Activated naive CD8-positive, alpha-beta T cell (primary cell): ENCODE data around the gene SLAIN2.

Source experiments
- H3K27ac Mint-ChIP-seq: one replicate; pipeline ENCODE4 v1.8.0; 2021; ENCODE audit warnings: mixed read lengths
- H3K27me3 Mint-ChIP-seq: one replicate; pipeline ENCODE4 v1.8.0; 2021; ENCODE audit warnings: mixed read lengths
- H3K36me3 Mint-ChIP-seq: one replicate; pipeline ENCODE4 v1.8.0; 2021; ENCODE audit warnings: mixed read lengths
- H3K4me1 Mint-ChIP-seq: one replicate; pipeline ENCODE4 v1.8.0; 2021; ENCODE audit warnings: low read depth, mixed read lengths
- H3K4me3 Mint-ChIP-seq: one replicate; pipeline ENCODE4 v1.8.0; 2021; ENCODE audit warnings: mild to moderate bottlenecking, mixed read lengths
- H3K9me3 Mint-ChIP-seq: one replicate; pipeline ENCODE4 v1.8.0; 2021; ENCODE audit warnings: low read depth, mixed read lengths

The SLAIN2 gene

GRCh38 chr4:48372272-48372671, 30.9 kb downstream of the SLAIN2 start:
- H3K27me3 Mint-ChIP-seq, result no peaks in the 10 kb centered on the region
- peaks cover 17% of the 10 kb centered on the region for H3K36me3 Mint-ChIP-seq
- H3K4me3 Mint-ChIP-seq, result no peak overlapping the region
- H3K9me3 Mint-ChIP-seq, result no peaks in the 10 kb centered on the region
- no peak overlapping the region for H3K27ac Mint-ChIP-seq
- H3K4me1 Mint-ChIP-seq, result peaks cover 50% of the 10 kb centered on the region

GRCh38 chr4:48375651-48376304, 34.4 kb downstream of the SLAIN2 start:
- Mint-ChIP-seq H3K27ac (no peak overlapping the region), H3K9me3 (no peaks in the 10 kb centered on the region), H3K4me3 (no peak overlapping the region), H3K36me3 (peaks cover 18% of the 10 kb centered on the region), H3K4me1 (peaks cover 23% of the 10 kb centered on the region), H3K27me3 (no peaks in the 10 kb centered on the region)

GRCh38 chr4:48379587-48380180, 38.4 kb downstream of the SLAIN2 start:
- H3K36me3 Mint-ChIP-seq, result peaks cover 16% of the 10 kb centered on the region
- H3K27ac Mint-ChIP-seq, result peak overlapping the region; percentile 54
- no peaks in the 10 kb centered on the region for H3K27me3 Mint-ChIP-seq
- H3K9me3 Mint-ChIP-seq, result no peaks in the 10 kb centered on the region
- peaks cover 13% of the 10 kb centered on the region for H3K4me1 Mint-ChIP-seq
- H3K4me3 Mint-ChIP-seq, result no peak overlapping the region

GRCh38 chr4:48380583-48381167, 39.3 kb downstream of the SLAIN2 start:
- Mint-ChIP-seq H3K27me3 (no peaks in the 10 kb centered on the region), H3K9me3 (no peaks in the 10 kb centered on the region), H3K4me1 (peaks cover 6% of the 10 kb centered on the region), H3K36me3 (peaks cover 14% of the 10 kb centered on the region), H3K27ac (peak overlapping the region; percentile 81), H3K4me3 (no peak overlapping the region)

GRCh38 chr4:48388525-48389154, 47.3 kb downstream of the SLAIN2 start:
- H3K36me3 Mint-ChIP-seq, result peaks cover 14% of the 10 kb centered on the region
- no peak overlapping the region for H3K4me3 Mint-ChIP-seq
- H3K4me1 Mint-ChIP-seq, result peaks cover 5% of the 10 kb centered on the region
- H3K27me3 Mint-ChIP-seq, result no peaks in the 10 kb centered on the region
- H3K9me3 Mint-ChIP-seq, result no peaks in the 10 kb centered on the region
- no peak overlapping the region for H3K27ac Mint-ChIP-seq

GRCh38 chr4:48396043-48396442, 54.7 kb downstream of the SLAIN2 start:
- no peaks in the 10 kb centered on the region for H3K9me3 Mint-ChIP-seq

GRCh38 chr4:48400416-48400815, 59.1 kb downstream of the SLAIN2 start:
- Mint-ChIP-seq H3K36me3 (peaks cover 29% of the 10 kb centered on the region), H3K4me3 (no peak overlapping the region), H3K9me3 (no peaks in the 10 kb centered on the region), H3K27me3 (no peaks in the 10 kb centered on the region), H3K27ac (no peak overlapping the region), H3K4me1 (peaks cover 53% of the 10 kb centered on the region)

More at GRCh38 chr4:48396043-48396442, 54.7 kb downstream of the SLAIN2 start:
- peaks cover 34% of the 10 kb centered on the region for H3K4me1 Mint-ChIP-seq
- peaks cover 40% of the 10 kb centered on the region for H3K36me3 Mint-ChIP-seq
- H3K27me3 Mint-ChIP-seq, result no peaks in the 10 kb centered on the region
- H3K27ac Mint-ChIP-seq, result no peak overlapping the region
- no peak overlapping the region for H3K4me3 Mint-ChIP-seq

- Mint-ChIP-seq H3K27ac (no peak overlapping the region), H3K9me3 (no peaks in the 10 kb centered on the region), H3K27me3 (no peaks in the 10 kb centered on the region), H3K36me3 (peaks cover 13% of the 10 kb centered on the region), H3K4me1 (peaks cover 45% of the 10 kb centered on the region), H3K4me3 (no peak overlapping the region)
These were observed 62.0 kb downstream of the SLAIN2 start for GRCh38 chr4:48403358-48403757.

GRCh38 chr4:48403779-48404178, 62.5 kb downstream of the SLAIN2 start:
- no peak overlapping the region for H3K4me3 Mint-ChIP-seq
- H3K27ac Mint-ChIP-seq, result no peak overlapping the region
- no peaks in the 10 kb centered on the region for H3K9me3 Mint-ChIP-seq
- peaks cover 13% of the 10 kb centered on the region for H3K36me3 Mint-ChIP-seq
- H3K27me3 Mint-ChIP-seq, result no peaks in the 10 kb centered on the region
- peaks cover 41% of the 10 kb centered on the region for H3K4me1 Mint-ChIP-seq

- H3K9me3 Mint-ChIP-seq, result no peaks in the 10 kb centered on the region
- H3K27ac Mint-ChIP-seq, result no peak overlapping the region
- no peaks in the 10 kb centered on the region for H3K27me3 Mint-ChIP-seq
- peaks cover 26% of the 10 kb centered on the region for H3K4me1 Mint-ChIP-seq
- H3K4me3 Mint-ChIP-seq, result no peak overlapping the region
- peaks cover 21% of the 10 kb centered on the region for H3K36me3 Mint-ChIP-seq
These were observed 64.6 kb downstream of the SLAIN2 start for GRCh38 chr4:48405924-48406323.

- H3K4me3 Mint-ChIP-seq, result no peak overlapping the region
- no peak overlapping the region for H3K27ac Mint-ChIP-seq
- no peaks in the 10 kb centered on the region for H3K27me3 Mint-ChIP-seq
- peaks cover 28% of the 10 kb centered on the region for H3K36me3 Mint-ChIP-seq
- H3K9me3 Mint-ChIP-seq, result peaks cover 3% of the 10 kb centered on the region
- peaks cover 13% of the 10 kb centered on the region for H3K4me1 Mint-ChIP-seq
These were observed 67.9 kb downstream of the SLAIN2 start for GRCh38 chr4:48409203-48409602.

GRCh38 chr4:48410812-48411211, 69.5 kb downstream of the SLAIN2 start:
- Mint-ChIP-seq H3K27me3 (no peaks in the 10 kb centered on the region), H3K36me3 (peaks cover 24% of the 10 kb centered on the region), H3K4me3 (no peak overlapping the region), H3K27ac (no peak overlapping the region), H3K9me3 (peaks cover 3% of the 10 kb centered on the region), H3K4me1 (peaks cover 5% of the 10 kb centered on the region)

GRCh38 chr4:48420144-48420543, 78.8 kb downstream of the SLAIN2 start:
- H3K27ac Mint-ChIP-seq, result no peak overlapping the region
- no peaks in the 10 kb centered on the region for H3K27me3 Mint-ChIP-seq
- H3K9me3 Mint-ChIP-seq, result no peaks in the 10 kb centered on the region
- no peaks in the 10 kb centered on the region for H3K4me1 Mint-ChIP-seq
- peaks cover 17% of the 10 kb centered on the region for H3K36me3 Mint-ChIP-seq
- no peak overlapping the region for H3K4me3 Mint-ChIP-seq

- Mint-ChIP-seq H3K9me3 (no peaks in the 10 kb centered on the region), H3K4me1 (no peaks in the 10 kb centered on the region), H3K27me3 (no peaks in the 10 kb centered on the region), H3K4me3 (no peak overlapping the region), H3K27ac (no peak overlapping the region), H3K36me3 (peaks cover 17% of the 10 kb centered on the region)
These were observed 79.8 kb downstream of the SLAIN2 start for GRCh38 chr4:48421101-48421500.

- Mint-ChIP-seq H3K9me3 (no peaks in the 10 kb centered on the region), H3K4me1 (peaks cover 40% of the 10 kb centered on the region), H3K27ac (no peak overlapping the region), H3K27me3 (no peaks in the 10 kb centered on the region), H3K4me3 (no peak overlapping the region), H3K36me3 (peaks cover 15% of the 10 kb centered on the region)
These were observed 87.6 kb downstream of the SLAIN2 start for GRCh38 chr4:48428926-48429325.
